Measurements from ENCODE around the gene ITGB2. TPM values are rescaled to one million over a fixed set of nuclear protein-coding genes. Genes with fewer than 3 reads are reported as not detected.

ITGB2 gene
- total RNA-seq, 1 experiment from 2014 or later: 1.5 TPM

DNA sequence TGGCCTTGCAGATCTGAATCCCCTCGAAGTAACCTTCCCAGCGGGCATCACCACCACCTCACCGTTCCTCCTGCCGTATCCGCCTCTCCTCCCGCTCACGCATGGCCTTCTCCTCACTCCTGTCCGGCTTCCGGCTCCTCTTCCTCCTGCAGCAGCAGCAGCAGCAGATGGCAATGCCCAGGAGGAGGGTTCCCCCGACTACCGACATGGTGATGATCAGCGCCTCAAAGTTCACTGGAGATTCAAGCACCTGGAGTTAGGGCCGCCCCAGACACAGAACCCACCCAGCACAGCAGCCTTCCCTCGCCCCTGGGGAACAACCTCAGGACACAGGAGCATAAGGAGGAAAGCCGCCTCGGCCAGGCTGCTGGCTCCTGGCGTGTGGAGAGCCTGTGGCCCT is 64.6 kb downstream of the ITGB2 start:
- H3K4me3 ChIP-seq (replicated peaks in 1 of 2; ENCODE audit: low read depth in 1 of 2, low read length in 2 of 2): no peak overlapping the region
- ChIA-PET RAD21 (ENCODE audit: low non-redundant PET in 1 of 2, low total read pairs in 2 of 2, uncharacterized antibody in 2 of 2, unreplicated experiment in 2 of 2) (no interaction called here), POLR2A (no interaction called here), CTCF (no interaction called here)
- TF ChIP-seq POLR2AphosphoS5 (IDR thresholded peaks at IDR 0.05; ENCODE audit: low read depth, low read length) (no peak), RAD21 (IDR thresholded peaks at IDR 0.05; ENCODE audit: low read depth) (no peak), EZH2phosphoT487 (IDR thresholded peaks at IDR 0.05; ENCODE audit: borderline replicate concordance) (no peak), EGR1 (IDR thresholded peaks at IDR 0.05; ENCODE audit: low read depth) (no peak), JUND (IDR thresholded peaks at IDR 0.05) (no peak), TCF7L2 (IDR thresholded peaks at IDR 0.05; ENCODE audit: borderline replicate concordance, extremely low read depth, insufficient read depth, insufficient read length) (no peak), SP1 (IDR thresholded peaks at IDR 0.05; ENCODE audit: low read depth) (no peak), SIN3A (IDR thresholded peaks at IDR 0.05; ENCODE audit: low read depth) (no peak)
- TF ChIP-seq, protein P1, sequence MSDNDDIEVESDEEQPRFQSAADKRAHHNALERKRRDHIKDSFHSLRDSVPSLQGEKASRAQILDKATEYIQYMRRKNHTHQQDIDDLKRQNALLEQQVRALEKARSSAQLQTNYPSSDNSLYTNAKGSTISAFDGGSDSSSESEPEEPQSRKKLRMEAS (IDR thresholded peaks at IDR 0.05): no peak
- TF ChIP-seq, protein P2, sequence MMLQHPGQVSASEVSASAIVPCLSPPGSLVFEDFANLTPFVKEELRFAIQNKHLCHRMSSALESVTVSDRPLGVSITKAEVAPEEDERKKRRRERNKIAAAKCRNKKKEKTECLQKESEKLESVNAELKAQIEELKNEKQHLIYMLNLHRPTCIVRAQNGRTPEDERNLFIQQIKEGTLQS (IDR thresholded peaks at IDR 0.05): no peak
- TF ChIP-seq, protein P3, sequence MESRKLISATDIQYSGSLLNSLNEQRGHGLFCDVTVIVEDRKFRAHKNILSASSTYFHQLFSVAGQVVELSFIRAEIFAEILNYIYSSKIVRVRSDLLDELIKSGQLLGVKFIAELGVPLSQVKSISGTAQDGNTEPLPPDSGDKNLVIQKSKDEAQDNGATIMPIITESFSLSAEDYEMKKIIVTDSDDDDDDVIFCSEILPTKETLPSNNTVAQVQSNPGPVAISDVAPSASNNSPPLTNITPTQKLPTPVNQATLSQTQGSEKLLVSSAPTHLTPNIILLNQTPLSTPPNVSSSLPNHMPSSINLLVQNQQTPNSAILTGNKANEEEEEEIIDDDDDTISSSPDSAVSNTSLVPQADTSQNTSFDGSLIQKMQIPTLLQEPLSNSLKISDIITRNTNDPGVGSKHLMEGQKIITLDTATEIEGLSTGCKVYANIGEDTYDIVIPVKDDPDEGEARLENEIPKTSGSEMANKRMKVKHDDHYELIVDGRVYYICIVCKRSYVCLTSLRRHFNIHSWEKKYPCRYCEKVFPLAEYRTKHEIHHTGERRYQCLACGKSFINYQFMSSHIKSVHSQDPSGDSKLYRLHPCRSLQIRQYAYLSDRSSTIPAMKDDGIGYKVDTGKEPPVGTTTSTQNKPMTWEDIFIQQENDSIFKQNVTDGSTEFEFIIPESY (IDR thresholded peaks at IDR 0.05; ENCODE audit: extremely low read depth, insufficient replicate concordance, low read length): no peak
- H3K4me1 ChIP-seq (ENCODE audit: control insufficient read depth in 1 of 2, insufficient read depth in 2 of 2, low read length in 2 of 2): no peaks in the 10 kb centered on the region; a peak in 1 of 4 replicates
- no peak overlapping the region for H3K4me2 ChIP-seq (ENCODE audit: low read length)
- no peak overlapping the region for H3K27ac ChIP-seq (ENCODE audit: low read depth, low read length)
- no peak overlapping the region for H2AFZ ChIP-seq (ENCODE audit: low read depth, low read length, poor library complexity, severe bottlenecking)
- ATAC-seq: no peak
- DNase-seq (ENCODE audit: low read depth, low spot score): no peak
- H3K79me2 ChIP-seq (ENCODE audit: insufficient read depth, low read length): peaks cover 45% of the 10 kb centered on the region
- H3K36me3 ChIP-seq (ENCODE audit: control insufficient read depth in 1 of 2, insufficient read depth in 2 of 2, low read length in 2 of 2): peaks cover 35 to 38% of the 10 kb centered on the region in 2 experiments
- no TSS peak for BruUV-seq (replicated peaks)
- H3K9ac ChIP-seq (ENCODE audit: low read length): no peak overlapping the region
- no peaks in the 10 kb centered on the region for H3K27me3 ChIP-seq (ENCODE audit: insufficient read depth, low read length)
- intact Hi-C loops (cut with micrococcal nuclease): no loop called here
- H3K9me2 ChIP-seq (ENCODE audit: insufficient read depth): no peaks in the 10 kb centered on the region
- H4K20me1 ChIP-seq (ENCODE audit: insufficient read depth): no peaks in the 10 kb centered on the region
- H3K9me3 ChIP-seq (ENCODE audit: control insufficient read depth in 1 of 2, insufficient read depth in 1 of 2, low read depth in 1 of 2, low read length in 2 of 2): no peaks in the 10 kb centered on the region
